ENCODE measurements around the gene ERC1. TPM values are rescaled to one million over a fixed set of nuclear protein-coding genes. Genes with fewer than 3 reads are reported as not detected.

The ERC1 gene
- total RNA-seq, 1 experiment from 2014 or later: 12.3 TPM

- BruUV-seq (replicated peaks): no TSS peak
- Histone ChIP-seq H3K4me2 (ENCODE audit: low read length) (no peak overlapping the region), H3K27ac (ENCODE audit: low read length) (no peak overlapping the region), H3K4me3 (ENCODE audit: low read length) (no peak overlapping the region), H3K4me1 (ENCODE audit: insufficient read depth, low read length) (no peaks in the 10 kb centered on the region), H3K36me3 (ENCODE audit: low read depth, low read length) (no peaks in the 10 kb centered on the region), H3K9me3 (ENCODE audit: low read length) (no peaks in the 10 kb centered on the region), H3K27me3 (ENCODE audit: low read length) (no peaks in the 10 kb centered on the region), H3K9ac (ENCODE audit: low read length) (no peak overlapping the region), H3K79me2 (ENCODE audit: low read length) (no peaks in the 10 kb centered on the region), H2AFZ (ENCODE audit: low read length) (no peak overlapping the region), H3F3A (ENCODE audit: low read length, unreplicated experiment) (no peaks in the 10 kb centered on the region), H3K9me2 (replicated peaks; ENCODE audit: low read length) (no peaks in the 10 kb centered on the region), H4K20me1 (ENCODE audit: low read length) (no peaks in the 10 kb centered on the region)
- ChIA-PET POLR2A (ENCODE audit: unreplicated experiment) (no interaction called here), CTCF (no interaction called here)
- ATAC-seq (no peak), DNase-seq (no peak)
- TF ChIP-seq EZH2phosphoT487 (IDR thresholded peaks at IDR 0.05; ENCODE audit: borderline replicate concordance, low read length): no peak
- TF ChIP-seq EZH2 (IDR thresholded peaks at IDR 0.05; ENCODE audit: low read length, unreplicated experiment): no peak
- TF ChIP-seq, protein P1, sequence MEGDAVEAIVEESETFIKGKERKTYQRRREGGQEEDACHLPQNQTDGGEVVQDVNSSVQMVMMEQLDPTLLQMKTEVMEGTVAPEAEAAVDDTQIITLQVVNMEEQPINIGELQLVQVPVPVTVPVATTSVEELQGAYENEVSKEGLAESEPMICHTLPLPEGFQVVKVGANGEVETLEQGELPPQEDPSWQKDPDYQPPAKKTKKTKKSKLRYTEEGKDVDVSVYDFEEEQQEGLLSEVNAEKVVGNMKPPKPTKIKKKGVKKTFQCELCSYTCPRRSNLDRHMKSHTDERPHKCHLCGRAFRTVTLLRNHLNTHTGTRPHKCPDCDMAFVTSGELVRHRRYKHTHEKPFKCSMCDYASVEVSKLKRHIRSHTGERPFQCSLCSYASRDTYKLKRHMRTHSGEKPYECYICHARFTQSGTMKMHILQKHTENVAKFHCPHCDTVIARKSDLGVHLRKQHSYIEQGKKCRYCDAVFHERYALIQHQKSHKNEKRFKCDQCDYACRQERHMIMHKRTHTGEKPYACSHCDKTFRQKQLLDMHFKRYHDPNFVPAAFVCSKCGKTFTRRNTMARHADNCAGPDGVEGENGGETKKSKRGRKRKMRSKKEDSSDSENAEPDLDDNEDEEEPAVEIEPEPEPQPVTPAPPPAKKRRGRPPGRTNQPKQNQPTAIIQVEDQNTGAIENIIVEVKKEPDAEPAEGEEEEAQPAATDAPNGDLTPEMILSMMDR (conservative IDR thresholded peaks at IDR 0.05; ENCODE audit: low read depth, low read length): no peak
- intact Hi-C loops (cut with micrococcal nuclease): no loop called here
Measured at GRCh38 chr12:1030779-1031178, 39.8 kb downstream of the ERC1 start.

GRCh38 chr12:1034243-1034642 lies 43.2 kb downstream of the ERC1 start:
- H3K4me3 ChIP-seq (ENCODE audit: low read length): no peak overlapping the region
- ChIA-PET POLR2A (ENCODE audit: unreplicated experiment) (no interaction called here), CTCF (no interaction called here)
- no peak for ATAC-seq
- DNase-seq: no peak
- no peak overlapping the region for H3K4me2 ChIP-seq (ENCODE audit: low read length)
- H3K36me3 ChIP-seq (ENCODE audit: low read depth, low read length): no peaks in the 10 kb centered on the region
- no peaks in the 10 kb centered on the region for H4K20me1 ChIP-seq (ENCODE audit: low read length)
- no TSS peak for BruUV-seq (replicated peaks)
- H3K79me2 ChIP-seq (ENCODE audit: low read length): no peaks in the 10 kb centered on the region
- H2AFZ ChIP-seq (ENCODE audit: low read length): no peak overlapping the region
- TF ChIP-seq EZH2 (IDR thresholded peaks at IDR 0.05; ENCODE audit: low read length, unreplicated experiment) (no peak), EZH2phosphoT487 (IDR thresholded peaks at IDR 0.05; ENCODE audit: borderline replicate concordance, low read length) (no peak)
- TF ChIP-seq, protein P1 (conservative IDR thresholded peaks at IDR 0.05; ENCODE audit: low read depth, low read length): no peak
- no peaks in the 10 kb centered on the region for H3K27me3 ChIP-seq (ENCODE audit: low read length)
- H3K9ac ChIP-seq (ENCODE audit: low read length): no peak overlapping the region
- intact Hi-C loops (cut with micrococcal nuclease): no loop called here
- no peaks in the 10 kb centered on the region for H3F3A ChIP-seq (ENCODE audit: low read length, unreplicated experiment)
- H3K4me1 ChIP-seq (ENCODE audit: insufficient read depth, low read length): no peaks in the 10 kb centered on the region
- H3K9me2 ChIP-seq (replicated peaks; ENCODE audit: low read length): no peaks in the 10 kb centered on the region
- H3K9me3 ChIP-seq (ENCODE audit: low read length): no peaks in the 10 kb centered on the region
- H3K27ac ChIP-seq (ENCODE audit: low read length): no peak overlapping the region

- ATAC-seq: no peak
- no TSS peak for BruUV-seq (replicated peaks)
- Histone ChIP-seq H3K4me1 (ENCODE audit: insufficient read depth, low read length) (no peaks in the 10 kb centered on the region), H3K4me3 (ENCODE audit: low read length) (no peak overlapping the region), H3K4me2 (ENCODE audit: low read length) (no peak overlapping the region), H2AFZ (ENCODE audit: low read length) (no peak overlapping the region), H3K79me2 (ENCODE audit: low read length) (no peaks in the 10 kb centered on the region), H3K9me3 (ENCODE audit: low read length) (no peaks in the 10 kb centered on the region), H3K27me3 (ENCODE audit: low read length) (no peaks in the 10 kb centered on the region), H4K20me1 (ENCODE audit: low read length) (no peaks in the 10 kb centered on the region), H3F3A (ENCODE audit: low read length, unreplicated experiment) (no peaks in the 10 kb centered on the region), H3K27ac (ENCODE audit: low read length) (no peak overlapping the region), H3K9ac (ENCODE audit: low read length) (no peak overlapping the region), H3K9me2 (replicated peaks; ENCODE audit: low read length) (no peaks in the 10 kb centered on the region), H3K36me3 (ENCODE audit: low read depth, low read length) (no peaks in the 10 kb centered on the region)
- DNase-seq: no peak
- TF ChIP-seq, protein P1 (conservative IDR thresholded peaks at IDR 0.05; ENCODE audit: low read depth, low read length): no peak
- no peak for TF ChIP-seq EZH2phosphoT487 (IDR thresholded peaks at IDR 0.05; ENCODE audit: borderline replicate concordance, low read length)
- TF ChIP-seq EZH2 (IDR thresholded peaks at IDR 0.05; ENCODE audit: low read length, unreplicated experiment): no peak
- ChIA-PET CTCF (no interaction called here), POLR2A (ENCODE audit: unreplicated experiment) (no interaction called here)
- intact Hi-C loops (cut with micrococcal nuclease): no loop called here
Measured at GRCh38 chr12:1034751-1035457, 43.9 kb downstream of the ERC1 start.
